Fibroblast of pulmonary artery (primary cell): ENCODE data around the gene LZTS3.
"Not testable (repeated sequence)": the region's sequence is repeated elsewhere in the genome, so short reads cannot be mapped to it uniquely, and the experiment has no call there.

Source experiments
- DNase-seq: peaks from one replicate; pipeline ENCODE4 v3.0.0-alpha.2; 2010; ENCODE audit warnings: low read depth
- H3K4me3 ChIP-seq: replicated peaks from 2 replicates; pipeline ENCODE4 v1.5.1; 2011; ENCODE audit warnings: low read depth, mild to moderate bottlenecking, control low read depth, low read length, moderate library complexity
- TF ChIP-seq, protein P1 (sequence below): IDR thresholded peaks from 2 replicates; pipeline ENCODE4 v1.5.1; 2011; ENCODE audit warnings: mild to moderate bottlenecking, control low read depth, low read length, inconsistent platforms; ENCODE audit errors: missing control alignments

The LZTS3 gene

GRCh38 chr20:3121271-3121911 lies 52.0 kb downstream of the LZTS3 start:
- no peak for DNase-seq
- no peak overlapping the region for H3K4me3 ChIP-seq
- TF ChIP-seq, protein P1, sequence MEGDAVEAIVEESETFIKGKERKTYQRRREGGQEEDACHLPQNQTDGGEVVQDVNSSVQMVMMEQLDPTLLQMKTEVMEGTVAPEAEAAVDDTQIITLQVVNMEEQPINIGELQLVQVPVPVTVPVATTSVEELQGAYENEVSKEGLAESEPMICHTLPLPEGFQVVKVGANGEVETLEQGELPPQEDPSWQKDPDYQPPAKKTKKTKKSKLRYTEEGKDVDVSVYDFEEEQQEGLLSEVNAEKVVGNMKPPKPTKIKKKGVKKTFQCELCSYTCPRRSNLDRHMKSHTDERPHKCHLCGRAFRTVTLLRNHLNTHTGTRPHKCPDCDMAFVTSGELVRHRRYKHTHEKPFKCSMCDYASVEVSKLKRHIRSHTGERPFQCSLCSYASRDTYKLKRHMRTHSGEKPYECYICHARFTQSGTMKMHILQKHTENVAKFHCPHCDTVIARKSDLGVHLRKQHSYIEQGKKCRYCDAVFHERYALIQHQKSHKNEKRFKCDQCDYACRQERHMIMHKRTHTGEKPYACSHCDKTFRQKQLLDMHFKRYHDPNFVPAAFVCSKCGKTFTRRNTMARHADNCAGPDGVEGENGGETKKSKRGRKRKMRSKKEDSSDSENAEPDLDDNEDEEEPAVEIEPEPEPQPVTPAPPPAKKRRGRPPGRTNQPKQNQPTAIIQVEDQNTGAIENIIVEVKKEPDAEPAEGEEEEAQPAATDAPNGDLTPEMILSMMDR: no peak

GRCh38 chr20:3119044-3119443 lies 54.3 kb downstream of the LZTS3 start:
- H3K4me3 ChIP-seq: no peak overlapping the region
- DNase-seq: peak; percentile 37
- TF ChIP-seq, protein P1: no peak

DNA sequence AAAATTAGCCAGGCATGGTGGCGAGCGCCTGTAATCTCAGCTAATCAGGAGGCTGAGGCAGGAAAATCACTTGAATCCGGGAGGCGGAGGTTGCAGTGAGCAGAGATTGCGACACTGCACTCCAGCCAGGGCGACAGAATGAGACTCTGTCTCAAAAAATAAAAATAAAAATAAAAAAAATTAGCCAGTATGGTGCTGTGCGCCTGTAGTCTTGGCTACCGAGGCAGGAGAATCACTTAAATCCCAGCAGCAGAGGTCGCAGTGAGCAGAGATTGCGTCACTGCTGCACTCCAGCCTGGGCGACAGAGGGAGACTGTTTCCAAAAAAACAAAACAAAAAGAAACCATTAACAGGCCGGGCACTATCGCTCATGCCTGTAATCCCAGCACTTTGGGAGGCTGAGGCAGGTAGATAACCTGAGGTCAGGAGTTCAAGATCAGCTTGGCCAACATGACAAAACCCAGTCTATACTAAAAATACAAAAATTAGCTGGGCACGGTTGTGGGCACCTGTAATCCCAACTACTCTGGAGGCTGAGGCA lies 55.4 kb downstream of the LZTS3 start:
- DNase-seq: peak; percentile 83
- H3K4me3 ChIP-seq: not testable (repeated sequence)
- TF ChIP-seq, protein P1: peak; percentile 62

GRCh38 chr20:3116341-3116740 lies 57.0 kb downstream of the LZTS3 start:
- DNase-seq: no peak
- TF ChIP-seq, protein P1: no peak
- no peak overlapping the region for H3K4me3 ChIP-seq

DNA sequence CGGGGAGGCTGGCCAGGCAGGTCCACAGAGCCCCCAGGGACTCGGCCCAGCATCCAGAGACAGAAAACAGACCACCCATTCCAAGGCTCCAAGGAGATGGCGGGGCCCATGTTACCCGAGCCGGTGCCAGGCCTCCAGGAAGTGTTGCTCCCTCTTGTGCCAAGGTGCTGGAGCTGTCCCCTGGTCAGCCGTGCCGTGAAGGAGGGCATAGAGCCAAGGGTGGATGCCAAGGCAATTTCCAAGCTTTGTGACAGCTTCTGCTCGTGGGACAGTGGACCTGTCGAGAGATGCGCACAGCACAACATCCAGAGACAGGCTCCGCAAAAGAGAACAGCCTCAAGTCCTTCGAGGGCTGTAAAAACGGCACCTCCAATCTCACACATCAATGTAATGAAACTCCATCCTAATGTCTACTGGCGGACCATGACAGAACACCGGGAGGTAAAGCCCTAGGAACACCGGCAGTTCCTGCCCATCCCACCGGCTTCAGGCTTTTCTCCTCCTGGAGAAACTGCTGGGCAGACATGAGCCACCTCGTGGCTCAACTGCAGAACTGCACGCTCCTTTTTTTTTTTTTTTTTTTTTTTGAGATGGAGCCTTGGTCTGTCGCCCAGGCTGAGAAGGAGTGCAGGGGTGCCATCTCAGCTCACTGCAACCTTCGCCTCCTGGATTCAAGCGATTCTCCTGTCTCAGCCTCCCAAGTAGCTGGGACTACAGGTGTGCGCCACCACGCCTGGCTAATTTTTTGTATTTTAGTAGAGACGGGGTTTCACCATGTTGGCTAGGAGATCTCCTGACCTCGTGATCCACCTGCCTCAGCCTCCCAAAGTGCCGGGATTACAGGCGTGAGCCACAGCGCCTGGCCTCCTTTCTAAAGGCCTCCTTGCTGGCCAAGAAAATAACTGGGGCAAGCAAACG lies 57.9 kb downstream of the LZTS3 start:
- TF ChIP-seq, protein P1: peak; percentile 75
- peak; percentile 66 for DNase-seq
- H3K4me3 ChIP-seq: no peak overlapping the region
